Prostate gland (tissue), 2 donors: ENCODE measurements around the gene PIH1D1. TPM values are rescaled to one million over a fixed set of nuclear protein-coding genes. Genes with fewer than 3 reads are reported as not detected.

Experiments used
- DNase-seq: peaks from one replicate; pipeline ENCODE4 v3.0.0-alpha.2; 2019; ENCODE audit warnings: low spot score
- H3K27ac ChIP-seq, 2 donors: fragments of 200-600 bp; sonication (generic); 2 replicates each; pipeline ENCODE4 v1.5.1; 2017 to 2019
- H3K27me3 ChIP-seq: fragments of 200-600 bp; sonication (generic); replicated peaks from 2 replicates; pipeline ENCODE4 v1.5.1; 2019; ENCODE audit not compliant: insufficient read depth
- H3K36me3 ChIP-seq, 2 donors: fragments of 200-600 bp; sonication (generic); 1 replicate in 1 of 2; 2 replicates in 1 of 2; pipeline versions ENCODE4 v1.5.1 to v1.8.1; 2017 to 2019
- H3K4me1 ChIP-seq: fragments of 200-600 bp; sonication (generic); replicated peaks from 2 replicates; pipeline ENCODE4 v1.5.1; 2019
- H3K4me3 ChIP-seq, 2 donors: fragments of 200-600 bp; sonication (generic); 2 replicates each; pipeline ENCODE4 v1.5.1; 2017 to 2019
- H3K9me3 ChIP-seq: fragments of 200-600 bp; sonication (generic); 2 replicates; pipeline ENCODE4 v1.5.1; 2017
- CTCF ChIP-seq, 4 experiments: fragments of 200-600 bp in 2 of 4; fragments of 450-650 bp in 2 of 4; sonication (generic) in 2 of 4; IDR thresholded peaks; 1 replicate in 3 of 4; 2 replicates in 1 of 4; pipeline ENCODE4 v1.5.1; 2016 to 2019; ENCODE audit warnings: antibody characterized with exemption in 4 of 4, mild to moderate bottlenecking in 2 of 4, moderate library complexity in 2 of 4
- POLR2A ChIP-seq: fragments of 450-650 bp; IDR thresholded peaks from one replicate; pipeline ENCODE4 v1.6.1; 2016; ENCODE audit warnings: antibody characterized with exemption, mild to moderate bottlenecking
- POLR2AphosphoS5 ChIP-seq: sonication (generic); formaldehyde crosslinking; IDR thresholded peaks from one replicate; pipeline ENCODE4 v1.6.1; 2017; ENCODE audit warnings: antibody characterized with exemption
- WGBS: methylation state at CpG from one replicate; pipeline ENCODE4 v1.1.5; 2018; 5-methylcytosine and 5-hydroxymethylcytosine counted together
- intact Hi-C: fragments of 100-400 bp; cut with DNase I; formaldehyde crosslinking; loops from one replicate; pipeline ENCODE4 v1.14.2; 2022
- total RNA-seq, 2 donors: library from RNA; depleted of rRNA; stranded (reverse); fragments of >200 nt; gene quantifications; one replicate each; pipeline ENCODE4 v1.1.0, GENCODE V29; 2016

Gene PIH1D1
- total RNA-seq, 2 donors from 2014 or later, result 93.0 to 123 TPM

- 85% methylated on average over 7 of the region's 7 CpGs for WGBS
- no peaks in the 10 kb centered on the region for H3K27me3 ChIP-seq
- intact Hi-C loops, result no loop called here
- TF ChIP-seq CTCF (IDR thresholded peaks at IDR 0.05), result no peak
- TF ChIP-seq POLR2AphosphoS5, result no peak
- TF ChIP-seq POLR2A, result no peak
- H3K4me1 ChIP-seq, result no peaks in the 10 kb centered on the region
- H3K36me3 ChIP-seq, result no peaks in the 10 kb centered on the region
- no peaks in the 10 kb centered on the region for H3K9me3 ChIP-seq
- DNase-seq, result no peak
- no peak overlapping the region for H3K27ac ChIP-seq
- H3K4me3 ChIP-seq, result no peak overlapping the region
These were observed 29.5 kb upstream of the PIH1D1 start for GRCh38 chr19:49481020-49481683.

GRCh38 chr19:49479975-49480628, 28.5 kb upstream of the PIH1D1 start:
- Histone ChIP-seq H3K4me3 (no peak overlapping the region), H3K9me3 (no peaks in the 10 kb centered on the region), H3K27me3 (no peaks in the 10 kb centered on the region), H3K27ac (no peak overlapping the region), H3K4me1 (no peaks in the 10 kb centered on the region), H3K36me3 (no peaks in the 10 kb centered on the region)
- DNase-seq, result no peak
- WGBS, result 96% methylated on average over 10 of the region's 14 CpGs
- TF ChIP-seq POLR2A (no peak), POLR2AphosphoS5 (no peak), CTCF (IDR thresholded peaks at IDR 0.05) (no peak)
- intact Hi-C loops, result no loop called here

GRCh38 chr19:49475995-49476880, 24.6 kb upstream of the PIH1D1 start:
- Histone ChIP-seq H3K4me1 (no peaks in the 10 kb centered on the region), H3K27me3 (no peaks in the 10 kb centered on the region), H3K27ac (no peak overlapping the region), H3K36me3 (no peaks in the 10 kb centered on the region), H3K4me3 (no peak overlapping the region), H3K9me3 (no peaks in the 10 kb centered on the region)
- intact Hi-C loops, result no loop called here
- TF ChIP-seq CTCF (IDR thresholded peaks at IDR 0.05), result peak in 1 of 4 experiments; percentile 47
- no peak for TF ChIP-seq POLR2A
- no peak for TF ChIP-seq POLR2AphosphoS5
- WGBS, result 59% methylated on average over 27 of the region's 27 CpGs
- DNase-seq, result no peak

- TF ChIP-seq POLR2AphosphoS5, result no peak
- no peak for TF ChIP-seq CTCF (IDR thresholded peaks at IDR 0.05)
- TF ChIP-seq POLR2A, result no peak
- H3K36me3 ChIP-seq, result no peaks in the 10 kb centered on the region
- 70% methylated on average over 15 of the region's 15 CpGs for WGBS
- DNase-seq, result no peak
- H3K27me3 ChIP-seq, result no peaks in the 10 kb centered on the region
- H3K4me1 ChIP-seq, result no peaks in the 10 kb centered on the region
- H3K9me3 ChIP-seq, result no peaks in the 10 kb centered on the region
- intact Hi-C loops, result no loop called here
- no peak overlapping the region for H3K4me3 ChIP-seq
- H3K27ac ChIP-seq, result peak overlapping the region in 1 of 2 donors; percentile 33
These were observed 23.7 kb upstream of the PIH1D1 start for GRCh38 chr19:49475191-49475917.
